Transverse colon (tissue), 4 donors: ENCODE data around the gene TXNDC8.
"Not testable (repeated sequence)": the region's sequence is repeated elsewhere in the genome, so short reads cannot be mapped to it uniquely, and the experiment has no call there.

Experiments
- EP300 ChIP-seq: sonication (generic); formaldehyde crosslinking; IDR thresholded peaks from one replicate; pipeline ENCODE4 v1.6.1; 2017; ENCODE audit warnings: antibody characterized with exemption, low read depth
- POLR2A ChIP-seq: fragments of 450-650 bp; IDR thresholded peaks from one replicate; pipeline ENCODE4 v1.6.1; 2016; ENCODE audit warnings: antibody characterized with exemption, mild to moderate bottlenecking, moderate library complexity
- POLR2AphosphoS5 ChIP-seq, 3 donors: sonication (generic); formaldehyde crosslinking; IDR thresholded peaks; one replicate each; pipeline ENCODE4 v1.6.1; 2016; ENCODE audit warnings: antibody characterized with exemption in 3 of 3
- TF ChIP-seq, protein P1 (sequence below), 5 experiments: fragments of 200-600 bp in 3 of 5; fragments of 450-650 bp in 2 of 5; sonication (generic) in 3 of 5; IDR thresholded peaks; 1 replicate in 2 of 5; 2 replicates in 3 of 5; pipeline ENCODE4 v1.5.1; 2016 to 2017; ENCODE audit warnings: antibody characterized with exemption in 5 of 5, inconsistent platforms in 3 of 5, mild to moderate bottlenecking in 2 of 5, moderate library complexity in 1 of 5

DNA sequence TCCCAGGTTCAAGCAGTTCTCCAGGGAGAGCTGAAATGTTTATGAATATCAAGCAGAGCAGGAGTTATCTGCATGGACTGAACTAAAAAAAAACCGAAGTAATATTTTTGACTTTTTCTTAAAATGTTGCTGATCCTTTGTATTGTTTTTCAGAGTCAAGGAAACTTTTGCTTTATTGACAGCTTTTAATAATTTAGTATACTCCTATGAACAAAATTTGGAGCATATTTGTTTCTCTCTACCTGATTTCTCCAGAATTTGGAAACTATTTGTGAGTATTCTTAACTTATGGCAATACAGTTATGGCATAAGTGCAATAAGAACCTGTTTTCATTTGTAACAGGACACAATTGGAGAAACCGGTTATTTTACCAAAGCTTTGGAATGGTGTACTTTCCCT lies 25.7 kb downstream of the TXNDC8 start:
- TF ChIP-seq, protein P1, sequence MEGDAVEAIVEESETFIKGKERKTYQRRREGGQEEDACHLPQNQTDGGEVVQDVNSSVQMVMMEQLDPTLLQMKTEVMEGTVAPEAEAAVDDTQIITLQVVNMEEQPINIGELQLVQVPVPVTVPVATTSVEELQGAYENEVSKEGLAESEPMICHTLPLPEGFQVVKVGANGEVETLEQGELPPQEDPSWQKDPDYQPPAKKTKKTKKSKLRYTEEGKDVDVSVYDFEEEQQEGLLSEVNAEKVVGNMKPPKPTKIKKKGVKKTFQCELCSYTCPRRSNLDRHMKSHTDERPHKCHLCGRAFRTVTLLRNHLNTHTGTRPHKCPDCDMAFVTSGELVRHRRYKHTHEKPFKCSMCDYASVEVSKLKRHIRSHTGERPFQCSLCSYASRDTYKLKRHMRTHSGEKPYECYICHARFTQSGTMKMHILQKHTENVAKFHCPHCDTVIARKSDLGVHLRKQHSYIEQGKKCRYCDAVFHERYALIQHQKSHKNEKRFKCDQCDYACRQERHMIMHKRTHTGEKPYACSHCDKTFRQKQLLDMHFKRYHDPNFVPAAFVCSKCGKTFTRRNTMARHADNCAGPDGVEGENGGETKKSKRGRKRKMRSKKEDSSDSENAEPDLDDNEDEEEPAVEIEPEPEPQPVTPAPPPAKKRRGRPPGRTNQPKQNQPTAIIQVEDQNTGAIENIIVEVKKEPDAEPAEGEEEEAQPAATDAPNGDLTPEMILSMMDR (IDR thresholded peaks at IDR 0.05), result not testable (repeated sequence)
- not testable (repeated sequence) for TF ChIP-seq POLR2A; POLR2AphosphoS5 (IDR thresholded peaks at IDR 0.05); EP300
